T-helper 1 cell (primary cell): ENCODE data around the gene CD8B.

Experiments
- DNase-seq, 5 donors: peaks; one replicate each; pipeline ENCODE4 v3.0.0-alpha.2; 2012 to 2020

Gene CD8B

DNA sequence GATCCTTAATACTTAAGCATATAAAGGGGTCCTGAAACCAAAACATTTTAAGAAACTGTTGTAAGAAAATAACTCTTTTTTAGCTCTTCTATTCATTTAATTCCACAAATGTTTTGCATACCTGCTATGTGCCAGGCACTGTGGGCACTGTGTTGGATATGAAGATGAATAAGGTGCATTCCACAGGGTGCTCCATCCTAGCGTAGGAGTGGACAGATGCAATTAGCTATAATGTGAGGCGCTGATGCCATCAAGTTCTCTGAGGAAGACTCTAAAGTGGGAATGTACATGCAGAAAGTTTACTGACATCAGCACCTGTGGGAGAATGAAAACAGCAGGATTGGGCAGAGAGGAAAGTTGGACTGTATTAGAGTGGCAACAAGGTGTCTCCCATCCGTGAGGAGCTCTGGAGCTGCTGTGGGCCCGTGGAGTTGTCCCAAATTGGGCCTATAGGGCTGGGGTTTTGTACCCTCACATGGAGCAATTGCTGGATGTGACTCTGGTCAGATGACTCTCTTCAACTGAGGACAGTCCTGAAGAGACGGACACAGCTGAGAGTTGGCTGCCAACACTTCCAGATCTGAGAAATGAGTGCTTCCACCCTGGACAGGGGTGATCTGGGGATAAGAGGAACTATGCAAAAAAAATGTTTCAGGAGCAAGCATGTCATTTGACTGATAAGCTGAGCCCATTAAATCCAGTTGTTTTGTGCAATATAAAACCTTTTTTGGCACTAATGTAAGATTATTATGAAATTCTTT is 93.3 kb downstream of the CD8B start:
- no peak for DNase-seq
